ENCODE measurements around the gene RNF207.

The RNF207 gene, protein sequence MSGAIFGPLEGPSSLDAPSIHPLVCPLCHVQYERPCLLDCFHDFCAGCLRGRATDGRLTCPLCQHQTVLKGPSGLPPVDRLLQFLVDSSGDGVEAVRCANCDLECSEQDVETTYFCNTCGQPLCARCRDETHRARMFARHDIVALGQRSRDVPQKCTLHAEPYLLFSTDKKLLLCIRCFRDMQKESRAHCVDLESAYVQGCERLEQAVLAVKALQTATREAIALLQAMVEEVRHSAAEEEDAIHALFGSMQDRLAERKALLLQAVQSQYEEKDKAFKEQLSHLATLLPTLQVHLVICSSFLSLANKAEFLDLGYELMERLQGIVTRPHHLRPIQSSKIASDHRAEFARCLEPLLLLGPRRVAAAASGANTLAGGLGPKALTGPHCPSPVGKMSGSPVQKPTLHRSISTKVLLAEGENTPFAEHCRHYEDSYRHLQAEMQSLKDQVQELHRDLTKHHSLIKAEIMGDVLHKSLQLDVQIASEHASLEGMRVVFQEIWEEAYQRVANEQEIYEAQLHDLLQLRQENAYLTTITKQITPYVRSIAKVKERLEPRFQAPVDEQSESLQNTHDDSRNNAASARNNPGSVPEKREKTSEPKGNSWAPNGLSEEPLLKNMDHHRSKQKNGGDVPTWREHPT

DNA sequence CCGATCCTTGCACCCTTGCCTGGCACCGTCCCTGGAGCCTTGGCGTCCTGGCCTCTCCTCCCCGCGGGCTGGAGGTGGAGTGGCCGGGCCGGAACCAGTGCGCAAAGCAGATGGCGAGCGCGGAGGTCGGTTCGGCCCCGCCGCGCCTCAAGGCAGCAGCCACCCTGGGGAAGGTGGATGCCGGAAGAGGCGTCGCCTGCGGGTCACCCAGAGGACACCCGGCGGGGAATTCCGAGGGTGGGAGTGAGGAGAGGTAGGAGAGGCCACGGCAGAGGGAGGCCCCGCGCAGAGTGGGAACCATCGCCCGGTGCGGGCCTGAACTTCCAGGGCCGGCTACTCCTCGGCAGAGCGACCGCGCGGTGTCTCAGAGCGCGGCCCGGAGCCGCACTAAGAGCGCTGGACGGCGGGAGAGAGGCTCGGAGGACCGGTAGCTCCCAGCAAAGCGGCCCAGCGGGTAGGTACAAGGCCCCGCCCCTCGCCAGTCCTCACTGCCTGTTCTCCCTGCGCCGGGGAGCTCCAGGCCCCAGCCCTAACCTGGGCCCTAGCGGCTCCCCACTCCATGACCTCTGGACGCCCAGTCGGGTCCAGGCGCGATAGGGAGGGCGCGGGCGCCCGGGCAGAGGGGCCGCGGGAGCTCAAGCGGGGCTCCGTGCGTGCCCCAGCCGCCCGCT is at the start of gene RNF207:
TSS of gene RNF207 (plus strand) at position 271 of the 671 bp plus-strand sequence. CDS start 417 bp downstream, outside the sequence.
- no peak for DNase-seq

DNA sequence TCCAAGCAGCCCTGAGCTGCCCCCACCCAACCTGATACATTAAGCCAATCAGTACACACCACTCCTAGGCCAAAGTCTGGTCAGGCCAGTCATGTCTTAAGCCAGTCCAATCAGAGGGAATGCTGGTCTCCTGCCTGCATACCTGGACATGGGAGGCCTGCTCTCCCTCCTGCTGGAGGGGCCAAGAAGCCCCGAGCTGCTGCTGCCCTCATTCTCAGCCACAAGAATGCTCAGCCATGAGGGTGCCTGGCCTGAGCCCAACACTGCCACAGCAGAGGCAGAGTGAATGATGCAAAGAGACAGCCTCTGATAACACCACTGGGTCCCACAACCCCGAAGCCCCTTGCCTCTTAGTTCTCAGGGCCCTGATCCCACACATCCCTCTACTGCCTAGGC is 48.8 kb upstream of the RNF207 start:
- DNase-seq = no peak

DNA sequence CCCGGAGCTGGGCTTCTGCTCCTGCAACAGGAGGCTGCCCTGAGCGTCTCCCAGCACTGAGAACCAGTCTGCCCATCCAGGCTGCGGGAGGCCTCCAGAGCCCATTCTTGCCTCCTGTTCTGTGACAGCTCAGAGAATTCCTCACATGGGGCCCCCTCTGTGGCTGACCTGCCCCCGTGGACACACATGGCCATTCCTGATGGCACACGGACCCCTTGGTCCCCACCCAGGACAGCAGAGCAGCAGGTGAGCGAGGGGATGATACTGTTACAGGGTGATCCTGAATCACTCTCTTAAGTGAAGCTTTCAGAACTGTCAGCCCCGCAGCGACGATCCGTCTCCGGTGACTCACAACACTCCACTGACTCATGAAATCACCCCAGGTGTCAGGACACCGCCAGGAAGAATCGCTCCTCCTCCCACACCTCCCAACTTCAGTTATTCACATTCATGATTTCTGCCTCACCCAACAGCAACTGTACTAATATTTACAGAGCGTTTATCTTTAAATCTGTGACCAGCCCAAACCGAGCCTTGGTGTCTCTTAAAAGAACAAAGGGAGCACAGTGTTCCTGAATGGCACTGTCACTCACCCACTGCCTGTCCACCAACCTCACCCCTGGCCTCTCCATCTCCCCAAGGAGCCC is 48.3 kb upstream of the RNF207 start:
- no peak for DNase-seq

DNA sequence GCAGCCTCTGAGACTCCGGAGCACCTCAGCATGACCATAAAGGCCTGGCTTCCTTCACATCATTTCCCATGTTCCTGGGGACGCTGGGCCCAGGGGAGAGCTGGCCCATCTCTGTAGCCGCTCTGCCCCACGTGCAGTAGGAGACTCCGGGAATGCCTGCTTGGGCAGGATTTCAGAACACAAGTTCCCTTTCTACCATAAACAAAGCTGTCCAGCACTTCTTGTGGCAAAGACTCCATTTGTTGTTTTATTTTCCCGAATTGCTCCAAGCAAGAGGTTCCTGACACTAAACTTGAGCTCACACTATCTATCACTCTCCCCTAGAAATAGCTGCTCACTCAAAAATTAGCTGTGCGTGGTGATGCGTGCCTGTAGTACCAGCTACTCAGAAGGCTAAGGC is 47.7 kb upstream of the RNF207 start:
- no peak for DNase-seq

DNA sequence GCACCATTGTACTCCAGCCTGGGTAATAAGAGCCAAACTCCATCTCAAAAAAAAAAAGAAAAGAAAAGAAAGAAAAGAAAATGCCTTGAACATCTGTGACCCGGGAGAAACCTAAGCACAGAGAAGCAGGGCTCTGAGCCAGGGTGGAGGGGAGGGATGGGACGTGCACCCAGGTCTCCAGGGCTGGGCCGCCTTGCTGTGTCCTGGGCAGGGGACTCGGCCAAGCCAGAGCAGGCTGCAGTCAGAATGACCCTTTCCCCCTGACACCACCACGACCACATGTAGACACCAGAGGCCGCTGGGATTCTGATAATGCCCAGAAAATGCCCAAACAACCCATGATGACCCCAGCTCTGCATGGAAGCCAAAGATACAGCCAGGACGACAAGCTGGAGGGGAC is 43.6 kb upstream of the RNF207 start:
- no peak for DNase-seq

DNA sequence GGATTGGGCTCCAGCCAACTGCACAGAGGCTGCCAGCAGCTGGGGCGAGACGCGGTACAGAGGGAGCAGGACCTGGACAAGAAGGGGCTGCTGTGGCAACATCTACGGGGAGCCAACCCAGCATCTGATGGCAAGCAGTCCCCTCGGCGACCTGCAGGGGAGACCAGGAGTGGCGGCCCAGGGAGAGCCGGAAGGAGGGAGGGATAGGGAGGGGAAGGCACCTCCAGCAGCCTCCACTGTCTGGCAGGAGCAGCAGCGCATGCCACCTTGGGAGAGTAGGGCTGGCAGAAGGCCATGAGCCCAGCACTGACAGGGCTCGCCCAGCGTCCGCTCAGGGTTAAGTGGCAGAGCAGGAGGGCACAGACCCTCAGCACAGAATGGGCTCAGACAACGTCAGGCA is 43.1 kb upstream of the RNF207 start:
- no peak for DNase-seq

DNA sequence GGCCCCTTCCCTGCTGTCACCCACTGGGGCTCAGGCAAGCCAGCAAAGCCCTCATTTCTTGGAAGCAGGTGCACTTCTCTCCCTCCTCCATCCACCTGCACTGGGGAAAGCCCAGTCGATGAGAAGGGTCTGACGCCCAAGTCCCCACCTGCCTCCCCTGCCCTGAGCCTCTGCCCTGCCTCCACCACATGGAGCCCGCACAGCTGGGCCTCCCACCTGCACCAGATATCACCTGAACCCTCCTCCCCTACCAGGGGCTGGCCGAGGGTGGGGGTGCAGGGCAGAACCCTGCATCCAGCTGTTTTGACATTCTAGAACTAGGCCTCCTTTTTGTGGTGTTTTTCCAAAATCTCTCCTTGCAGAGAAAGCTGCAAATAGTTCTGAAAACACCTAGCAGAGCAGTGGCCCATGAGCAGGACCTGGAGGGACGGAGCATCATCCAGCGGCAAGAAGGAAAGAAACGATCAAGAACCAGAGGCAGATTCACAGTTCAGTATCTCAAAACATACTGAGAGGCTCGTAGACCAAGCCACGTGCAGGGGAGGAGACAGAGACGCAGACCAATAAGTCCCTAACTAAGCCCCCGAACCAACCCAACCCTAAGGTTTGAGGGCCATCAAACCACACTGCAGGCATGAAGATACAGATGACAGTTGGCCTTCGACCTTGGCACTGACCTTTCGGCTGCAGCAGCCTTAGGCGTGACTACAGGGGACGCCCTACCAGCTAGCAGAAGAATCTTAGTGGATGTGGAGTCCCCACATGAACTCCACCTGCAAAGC is 42.5 kb upstream of the RNF207 start:
- no peak for DNase-seq

DNA sequence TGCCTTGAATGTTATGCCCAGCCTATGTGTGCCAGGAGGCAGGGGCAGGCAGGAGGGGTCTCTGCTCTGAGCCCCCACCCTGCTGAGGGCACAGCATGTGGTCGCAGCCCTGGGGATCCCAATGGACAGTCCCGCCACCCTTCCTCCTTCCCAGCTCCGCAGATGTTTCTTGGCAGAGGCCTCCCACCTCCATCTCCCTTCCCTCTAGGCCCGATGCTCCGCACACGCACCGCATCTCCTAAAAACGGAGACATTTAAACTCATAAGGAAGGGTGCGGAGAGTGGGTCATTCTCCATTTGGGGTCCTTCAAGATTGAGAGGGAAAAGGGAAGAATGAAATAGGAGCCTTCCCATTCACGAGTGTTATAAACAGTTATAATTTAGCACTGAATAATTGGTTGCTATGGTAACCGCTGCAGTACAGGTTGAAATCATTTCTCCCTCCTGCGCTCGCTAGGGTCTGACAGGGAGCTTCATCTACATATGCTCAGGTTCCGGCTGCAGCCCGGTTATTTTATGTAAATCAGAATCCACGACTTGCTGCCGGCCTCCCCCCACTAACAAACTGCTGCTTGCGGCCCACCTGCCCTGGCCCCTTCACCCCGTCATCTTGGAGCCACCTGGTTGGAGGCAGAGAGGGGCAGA is 41.8 kb upstream of the RNF207 start:
- no peak for DNase-seq

DNA sequence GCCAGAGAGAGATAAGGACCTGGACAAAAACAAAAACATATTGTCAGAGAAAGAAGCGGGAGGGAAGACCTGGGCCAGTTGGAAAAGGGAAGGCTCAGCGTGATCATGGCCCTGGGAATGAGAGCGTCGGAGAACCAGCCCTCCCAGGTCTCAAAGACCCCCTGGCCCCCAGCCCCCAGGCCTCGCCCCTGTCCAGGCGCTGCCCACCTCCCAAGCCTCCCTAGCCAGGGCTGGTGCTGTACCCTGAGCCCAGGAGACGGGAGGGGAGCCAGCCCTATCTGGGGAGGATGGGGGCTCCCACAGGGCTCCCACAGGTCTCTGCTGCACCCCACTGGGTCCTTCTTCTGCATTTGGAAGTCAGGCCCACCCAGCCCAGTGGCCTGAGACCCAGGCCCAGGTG is 40.9 kb upstream of the RNF207 start:
- DNase-seq = no peak

DNA sequence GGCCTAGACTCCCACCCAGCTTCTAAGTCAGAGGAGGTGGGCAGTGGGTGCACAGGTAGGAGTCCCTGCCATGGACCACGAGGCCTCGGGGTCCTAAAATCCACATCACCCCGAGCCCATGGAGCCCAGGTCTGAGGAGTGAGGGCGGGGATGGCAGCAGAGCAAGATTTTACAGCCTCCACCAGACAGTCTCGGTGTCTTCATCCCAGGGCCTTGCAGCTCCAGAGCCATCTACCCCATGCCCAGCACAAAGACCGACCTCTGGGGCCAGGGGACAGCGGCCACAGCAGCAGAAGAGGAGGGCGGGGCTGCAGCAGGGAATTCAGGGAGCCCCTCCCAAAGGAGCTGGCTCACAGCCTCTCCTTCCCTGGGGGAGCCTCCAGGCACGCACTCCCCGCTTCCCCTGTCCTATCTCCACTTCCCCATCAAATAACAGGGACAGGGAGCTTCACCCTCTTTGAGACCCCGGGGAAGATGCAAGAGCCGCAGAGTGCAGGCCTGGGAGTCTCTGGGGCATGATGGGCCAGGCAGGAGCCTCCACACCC is 40.4 kb upstream of the RNF207 start:
- DNase-seq = no peak

DNA sequence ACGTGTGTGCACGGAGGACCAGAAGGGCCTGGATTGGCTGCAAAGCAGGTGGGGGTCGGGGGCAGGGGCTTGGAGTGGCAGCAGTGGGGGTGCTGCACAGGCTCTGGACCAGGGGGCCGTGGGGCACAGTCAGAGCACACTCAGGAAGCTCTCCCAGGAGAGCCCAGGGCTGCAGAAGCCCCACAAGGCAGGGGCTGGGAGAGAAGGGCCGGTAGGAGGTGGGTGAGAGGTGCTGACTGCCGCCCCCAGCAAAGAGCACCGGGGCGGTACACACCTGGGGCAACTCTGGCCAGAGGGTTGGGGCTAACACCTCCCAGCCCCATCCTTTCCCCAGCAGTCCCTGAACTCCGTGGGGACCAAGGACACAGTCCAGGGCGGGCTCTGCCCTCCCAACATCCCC is 39.7 kb upstream of the RNF207 start:
- DNase-seq = no peak

DNA sequence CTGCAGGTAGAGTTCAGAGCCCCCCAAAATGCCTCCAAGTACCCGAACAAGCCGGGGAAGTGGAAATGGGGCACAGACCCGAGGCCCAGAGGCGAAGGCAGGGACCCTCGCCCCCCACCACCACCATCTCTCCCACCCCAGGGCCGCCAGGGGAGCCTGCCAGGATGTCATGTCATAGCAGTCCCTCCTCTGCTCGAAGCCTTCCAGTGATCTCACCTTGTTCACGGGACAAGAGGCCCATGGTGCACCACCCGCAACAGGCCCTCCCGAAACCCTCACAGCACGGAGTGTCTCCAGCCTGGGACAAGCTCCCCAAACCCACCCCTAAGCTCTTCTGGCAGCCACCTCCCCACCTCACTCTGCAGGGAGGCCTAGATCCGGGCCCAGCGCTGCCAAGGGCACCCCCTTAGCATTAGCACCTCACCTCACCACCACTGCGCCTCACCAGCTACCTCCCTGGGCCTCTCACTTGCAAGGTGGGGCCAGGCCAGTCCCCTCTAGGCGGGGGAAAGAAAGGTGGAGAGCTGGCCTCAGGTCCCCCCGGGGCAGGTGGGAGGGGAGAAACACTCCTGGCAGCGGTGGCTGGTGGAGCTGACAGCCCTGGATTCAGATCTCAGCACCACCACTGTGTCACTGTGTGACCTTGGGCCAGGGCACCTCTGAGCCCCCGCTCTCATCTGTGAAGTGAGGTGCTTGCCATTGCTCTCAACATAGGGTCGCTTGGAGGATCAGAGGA is 39.1 kb upstream of the RNF207 start:
- no peak for DNase-seq

DNA sequence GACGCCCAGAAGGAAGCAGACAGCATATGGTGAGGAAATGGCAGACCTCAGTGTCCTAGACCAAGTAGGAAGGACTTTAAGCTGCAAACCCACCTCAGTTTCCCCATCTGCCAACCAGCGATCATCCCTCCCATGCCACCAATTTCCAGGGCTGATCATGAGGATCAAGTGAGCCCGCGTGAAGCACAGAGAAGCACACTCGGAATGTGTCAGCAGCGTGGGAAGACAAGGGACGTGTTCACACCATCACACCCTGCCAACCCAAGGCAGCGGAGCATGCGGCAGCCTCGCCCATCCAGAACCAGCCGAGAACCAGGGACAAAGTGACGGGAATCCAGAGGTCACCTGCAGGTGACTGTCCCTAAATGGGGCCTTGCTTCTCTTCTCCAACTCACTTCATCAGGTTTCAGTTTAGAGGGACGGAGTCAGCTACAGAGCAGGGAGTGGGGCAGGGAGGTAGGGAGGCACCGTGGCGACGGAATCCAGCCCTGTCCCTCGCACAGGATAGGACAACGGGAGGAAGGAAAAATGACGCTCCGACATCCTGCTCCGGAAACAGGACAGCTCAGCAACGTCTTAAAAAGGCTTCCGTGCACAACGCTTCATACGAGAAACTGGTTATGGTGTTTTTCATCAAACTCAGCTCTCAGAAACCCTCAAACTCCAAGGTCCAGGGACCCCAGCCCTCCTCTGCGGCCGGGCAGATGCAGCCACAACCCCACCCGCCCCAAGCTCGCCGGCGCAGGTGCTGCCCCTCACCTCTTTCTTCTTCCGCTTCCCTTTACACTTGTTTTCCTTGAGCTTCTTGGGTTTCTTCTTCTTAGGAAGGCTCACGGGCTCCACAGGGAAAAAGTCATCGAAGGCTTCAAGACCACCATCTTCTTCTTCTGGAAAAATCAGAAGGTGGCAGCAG is 38.3 kb upstream of the RNF207 start:
- DNase-seq = no peak

DNA sequence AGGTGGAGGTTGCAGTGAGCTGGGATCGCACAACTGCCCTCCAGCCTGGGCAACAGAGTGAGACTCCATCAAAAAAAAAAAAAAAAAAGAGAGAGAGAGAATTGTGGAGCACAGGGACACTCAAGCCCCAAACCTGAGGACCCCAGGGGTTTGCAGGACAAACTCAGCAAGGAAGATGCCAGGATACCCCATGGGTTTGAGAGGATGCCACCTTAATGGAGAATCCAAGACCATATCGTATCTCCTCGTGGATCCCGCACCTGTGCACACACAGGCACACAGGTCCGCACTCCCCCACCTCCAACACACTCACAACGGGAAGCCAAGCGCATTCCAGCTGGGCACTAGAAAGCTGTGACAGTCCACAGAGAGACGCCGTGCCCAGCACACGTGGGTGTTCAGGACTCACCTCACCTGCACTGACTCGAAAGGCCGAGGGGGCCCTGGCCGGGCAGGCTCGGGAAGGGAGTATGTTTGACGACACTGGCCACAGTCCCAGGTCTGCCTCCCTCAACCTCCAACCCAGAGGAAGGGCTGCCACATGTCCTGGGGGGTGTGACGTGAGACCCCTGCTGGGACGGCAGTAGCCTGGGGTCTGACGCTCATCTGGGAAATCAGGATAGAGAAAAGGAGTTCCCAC is 36.9 kb upstream of the RNF207 start:
- no peak for DNase-seq

DNA sequence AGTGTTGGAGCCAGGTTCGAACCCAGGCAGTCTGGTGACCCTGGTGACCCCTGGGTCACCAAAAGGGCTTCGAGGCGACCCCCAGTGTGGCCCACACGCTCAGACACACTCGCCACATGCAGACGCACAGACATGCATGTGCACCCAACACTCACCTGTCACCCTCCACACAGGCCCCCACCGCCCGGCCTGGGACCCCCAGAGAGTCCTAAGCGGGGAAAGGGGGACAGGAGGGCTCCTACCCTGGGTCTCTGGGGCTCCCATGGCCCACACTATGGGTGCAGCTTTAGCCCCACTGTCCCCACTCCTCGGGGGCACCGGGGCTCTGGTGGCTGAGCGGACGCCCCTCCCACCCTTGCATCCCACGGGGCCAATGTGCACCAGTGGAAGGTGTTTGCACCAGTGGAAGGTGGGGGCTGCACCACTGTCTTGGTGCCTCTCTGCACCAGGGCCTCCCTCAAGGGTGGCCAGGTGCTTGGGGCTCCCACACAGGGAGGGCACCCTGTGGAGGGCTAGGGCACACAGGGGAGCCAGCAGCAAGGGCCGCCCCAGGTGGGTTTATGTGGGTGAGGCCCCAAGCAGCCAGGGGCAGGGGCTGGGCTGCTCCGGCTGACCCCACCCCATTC is 35.7 kb upstream of the RNF207 start:
- DNase-seq = no peak

DNA sequence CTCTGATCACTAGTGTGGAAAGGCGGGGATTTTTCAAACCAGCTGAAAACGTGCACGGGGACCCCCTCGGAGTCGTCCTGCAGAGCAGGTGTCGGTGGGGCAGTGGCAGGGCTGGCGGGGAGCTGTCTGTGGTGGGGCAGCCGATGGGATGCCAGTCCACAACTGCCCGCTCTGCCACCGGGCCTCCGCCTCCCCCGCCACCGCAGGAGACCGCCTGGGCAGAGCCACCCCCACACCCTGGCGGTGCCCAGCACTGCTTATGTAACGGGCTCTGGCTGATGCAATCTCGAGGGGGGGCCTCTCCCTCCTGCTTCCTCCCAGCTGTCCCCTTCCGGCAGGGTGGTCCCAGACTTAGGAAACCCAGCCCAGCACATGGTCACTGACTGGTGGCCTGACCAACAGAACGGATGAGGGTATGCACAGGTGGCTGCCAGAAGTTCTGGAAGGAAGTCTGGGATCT is 35.1 kb upstream of the RNF207 start:
- no peak for DNase-seq

DNA sequence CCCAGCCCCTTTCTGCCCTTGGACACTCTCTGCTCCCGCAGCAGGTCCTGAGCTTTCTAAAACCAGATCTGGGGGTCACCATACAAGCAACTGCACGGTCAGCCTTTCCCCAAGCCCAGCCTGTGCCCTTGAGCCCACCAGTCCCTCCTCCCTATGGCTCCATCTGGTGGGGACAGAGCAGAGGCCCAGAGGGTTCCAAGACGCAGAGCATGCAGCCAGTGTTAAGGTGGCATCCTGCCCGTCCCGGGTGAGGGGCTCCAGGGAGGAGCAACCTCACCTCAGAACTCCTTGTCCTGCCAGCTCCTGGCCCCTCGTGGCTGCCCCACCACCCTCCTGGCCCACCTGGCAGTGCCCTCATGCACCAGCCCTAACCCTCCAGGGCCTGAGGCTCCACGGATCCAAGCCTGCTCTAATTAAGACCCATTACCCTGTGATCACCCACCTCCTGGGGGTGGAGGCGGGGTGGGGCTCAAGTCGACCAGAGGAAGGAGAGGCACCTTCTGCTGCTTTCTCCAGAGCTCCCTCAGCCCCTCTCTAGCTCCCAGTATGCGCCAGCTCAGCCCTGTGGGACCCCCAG is 34.3 kb upstream of the RNF207 start:
- DNase-seq = no peak

DNA sequence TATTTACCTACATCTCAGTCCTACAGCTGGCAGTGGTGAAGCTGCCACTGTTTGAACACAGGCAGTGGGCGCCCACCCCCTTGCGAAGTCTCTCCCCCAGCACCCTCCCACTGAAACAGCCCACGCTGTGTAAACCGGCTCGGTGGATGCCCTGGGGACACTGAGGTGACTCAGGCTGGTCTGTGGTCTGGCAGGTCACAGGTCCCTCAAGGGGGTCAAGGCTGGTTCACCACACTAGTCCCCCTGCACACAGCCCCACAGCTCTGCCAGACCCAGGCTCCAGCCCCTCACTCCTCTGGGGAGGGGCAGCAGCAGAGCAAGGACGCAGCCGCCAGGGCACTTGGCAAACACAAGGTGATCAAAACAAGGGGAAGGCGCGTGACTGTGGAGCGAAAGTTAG is 33.4 kb upstream of the RNF207 start:
- DNase-seq = no peak

Measured in T1000 (cell line).